ENCODE measurements around the gene GIGYF2.

The GIGYF2 gene

GRCh38 chr2:232870766-232871371 is 173.7 kb downstream of the GIGYF2 start:
- DNase-seq = peak; percentile 53

GRCh38 chr2:232871418-232871834 is 174.3 kb downstream of the GIGYF2 start:
- DNase-seq = peak; percentile 52

GRCh38 chr2:232871835-232872736 is 175.0 kb downstream of the GIGYF2 start:
- no peak for DNase-seq

- DNase-seq = no peak
These were observed 175.7 kb downstream of the GIGYF2 start for GRCh38 chr2:232872826-232873225.

- no peak for DNase-seq
These were observed 176.3 kb downstream of the GIGYF2 start for GRCh38 chr2:232873292-232873908.

GRCh38 chr2:232873909-232874641 is 176.9 kb downstream of the GIGYF2 start:
- DNase-seq = no peak

- DNase-seq = no peak
These were observed 177.6 kb downstream of the GIGYF2 start for GRCh38 chr2:232874677-232875223.

- DNase-seq = no peak
These were observed 178.4 kb downstream of the GIGYF2 start for GRCh38 chr2:232875256-232876121.

GRCh38 chr2:232876161-232876977 is 179.2 kb downstream of the GIGYF2 start:
- DNase-seq = no peak

- no peak for DNase-seq
These were observed 179.9 kb downstream of the GIGYF2 start for GRCh38 chr2:232876978-232877441.

GRCh38 chr2:232877940-232878511 is 180.9 kb downstream of the GIGYF2 start:
- DNase-seq = no peak

GRCh38 chr2:232878855-232879617 is 181.9 kb downstream of the GIGYF2 start:
- no peak for DNase-seq

GRCh38 chr2:232879618-232880494 is 182.7 kb downstream of the GIGYF2 start:
- no peak for DNase-seq

GRCh38 chr2:232880764-232881351 is 183.7 kb downstream of the GIGYF2 start:
- no peak for DNase-seq

- DNase-seq = no peak
These were observed 185.0 kb downstream of the GIGYF2 start for GRCh38 chr2:232882085-232882484.

GRCh38 chr2:232882505-232883115 is 185.5 kb downstream of the GIGYF2 start:
- no peak for DNase-seq

- DNase-seq = no peak
These were observed 186.1 kb downstream of the GIGYF2 start for GRCh38 chr2:232883116-232883721.
